Measurements from ENCODE around the gene CDK11A.
A peak's percentile ranks its signal among the peaks of the same experiment; 100 is the strongest.
"Not testable (repeated sequence)": the region's sequence is repeated elsewhere in the genome, so short reads cannot be mapped to it uniquely, and the experiment has no call there.

CDK11A gene

DNA sequence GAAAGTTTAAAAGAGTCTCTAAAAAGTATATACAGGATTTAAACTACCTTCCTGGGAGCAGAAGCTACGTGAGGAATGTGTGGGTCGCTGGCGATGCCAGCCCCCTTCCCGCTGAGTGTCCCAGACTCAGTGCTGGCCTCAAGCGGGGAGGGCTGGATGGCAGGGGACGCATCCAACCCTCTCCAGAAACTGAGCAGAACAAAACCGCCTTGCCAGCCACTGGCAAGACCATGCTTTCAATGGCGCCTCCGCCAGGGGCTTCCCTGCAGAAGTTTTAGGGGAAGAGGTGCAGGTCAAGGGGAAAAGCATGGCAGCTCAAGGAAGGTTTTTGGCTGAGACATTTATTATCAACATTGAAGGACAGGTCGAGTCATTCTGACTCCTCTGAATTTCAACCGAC is 28.0 kb upstream of the CDK11A start:
- intact Hi-C loops (cut with DNase I; ENCODE audit: low total_unique reads), result no loop called here
- Histone ChIP-seq H3K9me3 (no peaks in the 10 kb centered on the region), H3K36me3 (peaks cover 51 to 52% (median 52%) of the 10 kb centered on the region in 3 donors), H3K27ac (no peak overlapping the region), H3K4me1 (no peaks in the 10 kb centered on the region), H3K4me3 (no peak overlapping the region), H3K27me3 (no peaks in the 10 kb centered on the region)
- DNase-seq, result no peak
- TF ChIP-seq, protein P1, sequence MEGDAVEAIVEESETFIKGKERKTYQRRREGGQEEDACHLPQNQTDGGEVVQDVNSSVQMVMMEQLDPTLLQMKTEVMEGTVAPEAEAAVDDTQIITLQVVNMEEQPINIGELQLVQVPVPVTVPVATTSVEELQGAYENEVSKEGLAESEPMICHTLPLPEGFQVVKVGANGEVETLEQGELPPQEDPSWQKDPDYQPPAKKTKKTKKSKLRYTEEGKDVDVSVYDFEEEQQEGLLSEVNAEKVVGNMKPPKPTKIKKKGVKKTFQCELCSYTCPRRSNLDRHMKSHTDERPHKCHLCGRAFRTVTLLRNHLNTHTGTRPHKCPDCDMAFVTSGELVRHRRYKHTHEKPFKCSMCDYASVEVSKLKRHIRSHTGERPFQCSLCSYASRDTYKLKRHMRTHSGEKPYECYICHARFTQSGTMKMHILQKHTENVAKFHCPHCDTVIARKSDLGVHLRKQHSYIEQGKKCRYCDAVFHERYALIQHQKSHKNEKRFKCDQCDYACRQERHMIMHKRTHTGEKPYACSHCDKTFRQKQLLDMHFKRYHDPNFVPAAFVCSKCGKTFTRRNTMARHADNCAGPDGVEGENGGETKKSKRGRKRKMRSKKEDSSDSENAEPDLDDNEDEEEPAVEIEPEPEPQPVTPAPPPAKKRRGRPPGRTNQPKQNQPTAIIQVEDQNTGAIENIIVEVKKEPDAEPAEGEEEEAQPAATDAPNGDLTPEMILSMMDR (IDR thresholded peaks at IDR 0.05), result no peak

DNA sequence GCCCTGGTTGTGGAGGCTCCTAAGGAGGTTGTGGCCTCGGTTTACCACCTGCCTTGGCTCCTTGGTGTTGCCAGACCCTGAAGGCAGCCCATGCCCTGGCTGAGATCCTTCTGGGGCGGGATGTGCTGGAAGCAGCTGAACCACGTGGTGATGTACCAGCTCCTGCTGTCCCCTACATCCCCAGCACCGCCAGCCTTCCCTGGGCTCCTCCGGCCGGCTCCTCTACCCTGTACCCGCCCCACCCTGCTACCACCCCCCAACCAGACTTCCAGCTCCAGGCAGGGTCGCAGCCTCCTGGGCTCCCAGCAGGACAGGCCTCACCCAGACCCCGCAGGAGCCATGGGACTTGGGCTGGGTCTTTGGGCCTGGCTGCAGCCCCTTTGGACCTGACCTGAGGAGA is 25.8 kb upstream of the CDK11A start:
- H3K4me1 ChIP-seq, H3K27me3 ChIP-seq, H3K27ac ChIP-seq, DNase-seq, H3K4me3 ChIP-seq, H3K9me3 ChIP-seq: not testable (repeated sequence)
- intact Hi-C loops (cut with DNase I; ENCODE audit: low total_unique reads), result loop anchor here (5.0 kb wide), 1 partner anchor 58 kb away; the partner anchor contains the start of gene SLC35E2B
- H3K36me3 ChIP-seq, result peaks cover 29% of the 10 kb centered on the region in 3 donors

DNA sequence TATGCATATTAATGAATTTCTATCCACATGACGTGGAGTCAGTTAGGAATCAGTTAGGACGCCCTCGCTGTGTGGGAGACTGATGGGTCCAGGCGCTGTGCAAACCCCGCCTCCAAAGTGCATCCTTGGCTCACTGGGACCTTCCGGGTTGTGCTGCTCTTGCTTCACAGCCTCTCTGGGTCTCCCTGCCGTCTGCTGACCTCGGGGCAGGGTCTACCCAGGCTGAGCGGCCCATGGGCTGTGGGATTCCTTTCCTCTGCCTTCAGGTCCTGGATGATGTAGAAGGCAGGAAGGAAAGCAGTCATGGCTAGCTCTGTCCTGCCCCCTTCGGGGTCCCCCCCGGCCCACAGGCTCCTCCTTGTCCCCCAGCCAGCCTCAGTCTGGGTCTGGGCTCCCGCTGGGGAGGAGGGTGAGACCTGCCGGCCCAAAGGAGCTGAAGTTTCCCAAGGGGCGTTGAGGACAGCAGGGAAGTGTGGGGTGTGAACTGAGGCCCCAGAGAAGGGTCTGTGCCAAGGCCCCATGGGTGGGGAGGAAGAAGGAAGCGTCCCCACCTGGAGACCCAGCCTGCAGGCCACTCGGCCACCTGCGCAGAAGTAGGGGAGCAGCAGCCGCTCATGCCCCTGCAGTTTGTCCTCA is 24.6 kb upstream of the CDK11A start:
- H3K4me3 ChIP-seq, result no peak overlapping the region
- intact Hi-C loops (cut with DNase I; ENCODE audit: low total_unique reads), result loop anchor here (5.0 kb wide), 1 partner anchor 57 kb away; the partner anchor contains the start of gene SLC35E2B
- TF ChIP-seq, protein P1 (IDR thresholded peaks at IDR 0.05), result no peak
- peaks cover 17 to 18% (median 18%) of the 10 kb centered on the region in 3 donors for H3K36me3 ChIP-seq
- no peaks in the 10 kb centered on the region for H3K9me3 ChIP-seq
- H3K4me1 ChIP-seq, result no peaks in the 10 kb centered on the region
- no peaks in the 10 kb centered on the region for H3K27me3 ChIP-seq
- DNase-seq, result no peak
- no peak overlapping the region for H3K27ac ChIP-seq

DNA sequence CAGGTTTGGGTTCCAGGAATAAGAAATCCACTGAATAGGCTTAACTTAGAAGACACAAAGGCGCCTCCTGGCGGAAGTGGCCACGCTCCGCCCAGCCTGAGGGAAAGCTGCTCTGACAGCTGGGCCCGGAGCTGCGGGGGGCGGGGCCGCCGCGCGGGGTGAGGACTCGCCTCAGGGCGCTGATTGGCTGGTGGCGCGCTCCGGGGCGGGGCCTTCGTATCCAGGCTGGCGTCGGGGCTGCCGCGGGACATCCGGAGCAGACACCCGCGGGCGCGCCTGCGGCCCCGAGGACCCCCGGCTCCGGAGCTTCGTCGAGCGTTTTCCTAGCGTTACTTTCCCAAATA is 22.4 kb upstream of the CDK11A start:
- Histone ChIP-seq H3K4me3 (peak overlapping the region; percentile 18 to 54), H3K27ac (peak overlapping the region in 1 of 2 donors; percentile 79)
- not testable (repeated sequence) for H3K27me3 ChIP-seq, H3K36me3 ChIP-seq, H3K4me1 ChIP-seq, DNase-seq, H3K9me3 ChIP-seq
- intact Hi-C loops (cut with DNase I; ENCODE audit: low total_unique reads), result loop anchor here (5.0 kb wide), 1 partner anchor 54 kb away; the partner anchor contains the start of gene SLC35E2B

DNA sequence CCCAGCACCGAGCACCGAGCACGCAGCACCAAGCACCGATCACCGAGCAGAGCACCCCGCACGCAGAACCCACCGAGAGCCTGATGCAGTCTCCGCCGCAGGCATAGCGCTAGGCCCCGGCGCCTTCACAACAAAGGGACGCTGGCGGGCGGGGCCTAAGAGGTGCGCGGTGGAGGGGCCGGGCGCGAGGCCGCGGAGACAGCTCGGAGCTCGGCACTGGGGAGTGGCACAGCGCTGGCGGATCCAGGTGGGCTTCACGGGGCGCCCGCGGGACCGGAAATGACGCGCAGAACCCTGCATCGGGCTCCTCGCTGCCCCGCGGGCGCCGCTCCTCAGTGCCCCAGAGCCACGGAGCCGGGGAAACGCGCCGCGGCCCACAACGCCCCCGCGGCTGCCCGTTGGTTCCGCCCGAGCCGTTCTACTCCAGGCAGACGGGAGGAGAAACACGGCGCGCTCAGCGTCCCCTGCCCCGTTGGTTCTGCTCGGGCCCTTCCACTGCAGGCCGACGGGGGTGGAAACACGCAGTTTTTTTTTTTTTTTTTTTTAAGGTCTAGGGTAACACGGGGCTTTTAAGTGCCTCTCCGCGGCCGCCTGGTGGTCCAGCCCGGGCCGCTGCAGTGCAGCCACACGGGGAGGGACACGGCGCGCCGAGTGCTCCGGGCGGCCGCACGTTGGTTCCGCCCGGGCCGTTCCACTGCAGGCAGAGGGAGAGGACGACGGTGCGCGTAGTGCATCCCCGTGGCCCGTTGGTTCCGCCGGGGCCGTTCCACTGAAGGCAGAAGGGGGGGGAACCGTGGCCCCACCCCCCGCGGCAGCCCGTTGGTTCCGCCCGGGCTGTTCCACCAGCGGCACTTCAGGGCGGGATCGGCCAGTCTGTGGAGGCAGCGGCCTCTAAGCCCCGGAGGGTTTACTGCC is 21.8 kb upstream of the CDK11A start:
- TF ChIP-seq, protein P1 (IDR thresholded peaks at IDR 0.05), result peak in 1 of 2 experiments; percentile 43
- H3K9me3 ChIP-seq, H3K4me1 ChIP-seq, H3K27me3 ChIP-seq, H3K36me3 ChIP-seq: not testable (repeated sequence)
- H3K4me3 ChIP-seq, result peak overlapping the region; percentile 18 to 54
- peak in 1 of 2 donors; percentile 65 for DNase-seq
- intact Hi-C loops (cut with DNase I; ENCODE audit: low total_unique reads), result loop anchor here (5.0 kb wide), 1 partner anchor 54 kb away; the partner anchor contains the start of gene SLC35E2B
- peak overlapping the region in 1 of 2 donors; percentile 79 for H3K27ac ChIP-seq

DNA sequence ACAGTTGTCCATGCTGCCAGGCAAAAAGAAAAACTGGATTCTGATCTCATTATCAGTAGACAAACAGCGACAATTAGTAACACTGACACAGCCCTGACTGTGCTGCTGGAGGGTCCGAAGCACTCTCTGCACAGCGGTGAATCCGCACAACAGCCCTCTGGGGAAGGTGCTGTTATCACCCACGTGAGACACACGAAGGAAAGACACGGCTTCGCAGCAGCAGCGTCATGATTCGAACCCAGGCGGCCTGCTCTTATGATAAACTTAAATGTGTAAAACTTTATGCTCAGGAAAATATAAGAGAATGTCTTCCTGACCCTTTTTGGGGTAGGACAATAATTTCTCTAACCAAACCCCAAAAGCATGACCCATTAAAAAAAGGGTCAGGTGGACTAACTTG is 18.4 kb upstream of the CDK11A start:
- H3K9me3 ChIP-seq; DNase-seq; H3K27me3 ChIP-seq; intact Hi-C loops (cut with DNase I; ENCODE audit: low total_unique reads); H3K4me3 ChIP-seq; H3K27ac ChIP-seq: not testable (repeated sequence)
- peaks cover 0 to 10% (median 0%) of the 10 kb centered on the region in 4 donors for H3K4me1 ChIP-seq
- peaks cover 4 to 13% (median 5%) of the 10 kb centered on the region in 3 donors for H3K36me3 ChIP-seq

DNA sequence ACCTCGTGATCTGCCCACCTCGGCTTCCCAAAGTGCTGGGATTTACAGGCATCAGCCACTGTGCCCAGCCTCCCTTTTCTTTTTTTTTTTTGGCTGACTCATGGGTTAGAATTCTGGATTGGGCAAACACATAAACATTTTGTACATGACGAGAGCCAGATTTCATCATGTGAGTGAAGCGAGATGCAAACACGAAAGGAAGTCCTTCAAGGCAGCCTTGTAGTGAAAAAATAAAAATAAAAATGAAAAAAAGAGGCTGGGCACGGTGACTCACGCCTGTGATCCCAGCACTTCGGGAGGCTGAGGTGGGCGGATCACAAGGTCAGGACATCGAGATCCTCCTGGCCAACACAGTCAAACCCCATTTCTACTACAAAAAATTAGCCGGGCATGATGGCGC is 16.9 kb upstream of the CDK11A start:
- Histone ChIP-seq H3K36me3 (peaks cover 4 to 20% (median 8%) of the 10 kb centered on the region in 3 donors), H3K4me1 (peaks cover 0 to 10% (median 0%) of the 10 kb centered on the region in 4 donors), H3K27ac (peak overlapping the region in 1 of 2 donors; percentile 25)
- H3K27me3 ChIP-seq; DNase-seq; H3K9me3 ChIP-seq; H3K4me3 ChIP-seq; intact Hi-C loops (cut with DNase I; ENCODE audit: low total_unique reads): not testable (repeated sequence)

DNA sequence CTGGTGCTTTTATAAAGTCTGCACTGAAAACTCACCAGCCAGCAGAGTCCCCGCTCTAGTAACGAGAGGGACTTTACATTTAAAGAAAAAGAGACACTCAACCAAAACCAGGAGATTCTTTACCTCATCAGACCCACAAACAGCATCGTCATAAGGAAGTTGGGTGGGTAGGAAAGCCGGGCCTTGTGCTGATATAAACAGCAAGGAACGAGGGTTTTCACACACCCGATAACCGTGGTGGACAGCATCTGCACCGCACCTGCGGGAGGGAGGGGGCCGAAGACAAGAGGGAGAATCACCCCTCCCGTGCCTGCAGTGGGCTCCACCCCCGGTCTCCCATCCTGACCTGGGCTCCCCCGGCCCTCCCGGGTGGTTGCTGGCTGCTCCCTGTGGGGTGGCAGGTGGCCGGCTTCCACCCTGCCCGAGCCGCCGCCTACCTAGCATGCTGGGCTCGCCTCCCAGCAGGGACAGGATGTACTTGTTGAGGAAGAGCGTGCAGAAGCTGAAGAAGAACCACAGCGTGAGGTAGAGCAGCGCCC is 14.7 kb upstream of the CDK11A start:
- H3K4me3 ChIP-seq; intact Hi-C loops (cut with DNase I; ENCODE audit: low total_unique reads); H3K9me3 ChIP-seq; H3K27ac ChIP-seq; H3K27me3 ChIP-seq: not testable (repeated sequence)
- H3K36me3 ChIP-seq, result peaks cover 4 to 34% (median 13%) of the 10 kb centered on the region in 3 donors
- H3K4me1 ChIP-seq, result peaks cover 0 to 10% (median 0%) of the 10 kb centered on the region in 4 donors
- DNase-seq, result peak in 1 of 2 donors; percentile 29

DNA sequence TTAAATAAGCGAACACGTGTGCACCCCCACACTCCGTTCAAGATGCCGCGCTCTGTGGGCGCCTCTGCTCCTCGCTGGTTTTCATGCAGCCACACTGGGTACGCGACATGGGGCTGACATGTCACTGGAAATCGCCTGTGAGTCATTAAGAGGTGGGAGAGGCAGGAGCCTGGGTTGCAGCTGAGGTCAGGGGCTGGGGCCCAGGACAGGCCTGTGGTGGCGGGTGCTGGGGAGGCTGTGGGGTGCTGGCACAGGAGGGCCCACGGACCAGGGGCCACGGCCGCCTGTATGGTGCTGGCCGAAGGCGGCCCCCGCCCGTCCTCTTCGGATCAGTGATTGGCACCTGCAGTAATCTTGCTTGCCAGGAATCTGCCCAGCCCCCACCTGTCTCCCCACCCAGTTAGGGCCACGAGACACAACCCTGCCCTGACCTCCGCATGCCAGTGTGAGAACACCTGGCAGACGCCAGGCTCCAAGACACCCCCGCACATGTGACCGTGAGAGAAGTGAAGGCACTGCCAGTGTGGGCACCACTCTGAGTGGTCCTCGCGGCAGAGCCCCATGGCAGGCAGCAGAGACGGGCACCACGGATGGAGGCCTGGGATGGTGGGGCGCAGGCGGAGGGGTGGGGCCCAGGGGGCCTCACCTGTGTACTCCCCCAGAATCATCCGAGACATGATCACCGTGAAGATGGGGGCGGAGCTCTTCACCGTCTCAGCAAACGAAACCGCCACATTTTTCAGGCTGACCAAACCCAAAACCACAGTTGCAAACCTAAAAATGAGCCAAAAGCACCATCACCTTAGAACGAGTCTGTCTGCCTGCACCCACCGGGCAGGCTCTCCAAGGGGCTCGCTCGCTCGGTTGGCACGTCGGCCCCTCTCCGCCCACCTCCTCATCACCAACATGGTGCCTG is 13.8 kb upstream of the CDK11A start:
- H3K9me3 ChIP-seq; H3K27ac ChIP-seq; DNase-seq; H3K27me3 ChIP-seq; intact Hi-C loops (cut with DNase I; ENCODE audit: low total_unique reads); H3K4me3 ChIP-seq: not testable (repeated sequence)
- Histone ChIP-seq H3K4me1 (peaks cover 0 to 10% (median 0%) of the 10 kb centered on the region in 4 donors), H3K36me3 (peaks cover 7 to 44% (median 22%) of the 10 kb centered on the region in 3 donors)

All from tibial artery (tissue), 4 donors.